ENCODE results near the gene PSMD8. TPM values are rescaled to one million over a fixed set of nuclear protein-coding genes. Genes with fewer than 3 reads are reported as not detected.

The PSMD8 gene
- total RNA-seq, 2 donors from 2014 or later = 232 to 298 TPM

GRCh38 chr19:38412491-38412890 is 38.1 kb downstream of the PSMD8 start:
- Histone ChIP-seq H3K4me3 (no peak overlapping the region), H3K4me1 (replicated peaks) (no peaks in the 10 kb centered on the region), H3K9me3 (no peaks in the 10 kb centered on the region), H3K27ac (no peak overlapping the region), H3K36me3 (no peaks in the 10 kb centered on the region), H3K27me3 (replicated peaks; ENCODE audit: insufficient read depth) (no peaks in the 10 kb centered on the region)
- TF ChIP-seq POLR2A (IDR thresholded peaks at IDR 0.05) (no peak), POLR2AphosphoS5 (IDR thresholded peaks at IDR 0.05) (no peak), CTCF (IDR thresholded peaks at IDR 0.05) (no peak)
- WGBS = 92% methylated on average over 8 of the region's 8 CpGs
- intact Hi-C loops (cut with DNase I) = no loop called here
- no peak for DNase-seq (ENCODE audit: low spot score)

- no peaks in the 10 kb centered on the region for H3K36me3 ChIP-seq
- H3K27ac ChIP-seq = no peak overlapping the region
- 76% methylated on average over 11 of the region's 11 CpGs for WGBS
- intact Hi-C loops (cut with DNase I) = no loop called here
- H3K27me3 ChIP-seq (replicated peaks; ENCODE audit: insufficient read depth) = no peaks in the 10 kb centered on the region
- no peak for DNase-seq (ENCODE audit: low spot score)
- no peaks in the 10 kb centered on the region for H3K4me1 ChIP-seq (replicated peaks)
- H3K4me3 ChIP-seq = no peak overlapping the region
- TF ChIP-seq CTCF (IDR thresholded peaks at IDR 0.05) (no peak), POLR2A (IDR thresholded peaks at IDR 0.05) (no peak), POLR2AphosphoS5 (IDR thresholded peaks at IDR 0.05) (no peak)
- H3K9me3 ChIP-seq = no peaks in the 10 kb centered on the region
These were observed 38.6 kb downstream of the PSMD8 start for GRCh38 chr19:38412961-38413360.

GRCh38 chr19:38413416-38413815 is 39.0 kb downstream of the PSMD8 start:
- H3K27me3 ChIP-seq (replicated peaks; ENCODE audit: insufficient read depth) = no peaks in the 10 kb centered on the region
- no peaks in the 10 kb centered on the region for H3K9me3 ChIP-seq
- intact Hi-C loops (cut with DNase I) = no loop called here
- TF ChIP-seq POLR2AphosphoS5 (IDR thresholded peaks at IDR 0.05) (no peak), POLR2A (IDR thresholded peaks at IDR 0.05) (no peak), CTCF (IDR thresholded peaks at IDR 0.05) (no peak)
- WGBS = 92% methylated on average over 6 of the region's 6 CpGs
- no peak overlapping the region for H3K27ac ChIP-seq
- H3K36me3 ChIP-seq = no peaks in the 10 kb centered on the region
- no peak for DNase-seq (ENCODE audit: low spot score)
- no peak overlapping the region for H3K4me3 ChIP-seq
- H3K4me1 ChIP-seq (replicated peaks) = no peaks in the 10 kb centered on the region

- no peaks in the 10 kb centered on the region for H3K4me1 ChIP-seq (replicated peaks)
- H3K27ac ChIP-seq = no peak overlapping the region
- H3K36me3 ChIP-seq = no peaks in the 10 kb centered on the region
- H3K4me3 ChIP-seq = no peak overlapping the region
- no peak for TF ChIP-seq POLR2A (IDR thresholded peaks at IDR 0.05)
- no peak for TF ChIP-seq CTCF (IDR thresholded peaks at IDR 0.05)
- no peak for TF ChIP-seq POLR2AphosphoS5 (IDR thresholded peaks at IDR 0.05)
- intact Hi-C loops (cut with DNase I) = no loop called here
- WGBS = 66% methylated on average over 8 of the region's 8 CpGs
- no peaks in the 10 kb centered on the region for H3K27me3 ChIP-seq (replicated peaks; ENCODE audit: insufficient read depth)
- H3K9me3 ChIP-seq = no peaks in the 10 kb centered on the region
- no peak for DNase-seq (ENCODE audit: low spot score)
These were observed 42.8 kb downstream of the PSMD8 start for GRCh38 chr19:38417146-38417543.

- Histone ChIP-seq H3K4me3 (peak overlapping the region in 1 of 2 donors; percentile 14), H3K4me1 (replicated peaks) (no peaks in the 10 kb centered on the region), H3K36me3 (no peaks in the 10 kb centered on the region), H3K27me3 (replicated peaks; ENCODE audit: insufficient read depth) (no peaks in the 10 kb centered on the region), H3K9me3 (no peaks in the 10 kb centered on the region), H3K27ac (no peak overlapping the region)
- TF ChIP-seq POLR2A (IDR thresholded peaks at IDR 0.05) = no peak
- no peak for TF ChIP-seq POLR2AphosphoS5 (IDR thresholded peaks at IDR 0.05)
- TF ChIP-seq CTCF (IDR thresholded peaks at IDR 0.05) = no peak
- intact Hi-C loops (cut with DNase I) = no loop called here
- WGBS = 7% methylated on average over 49 of the region's 49 CpGs
- no peak for DNase-seq (ENCODE audit: low spot score)
These were observed 43.5 kb downstream of the PSMD8 start for GRCh38 chr19:38417544-38418506.

Measured in prostate gland (tissue), 2 donors.